HG03457 (cell line): ENCODE data around the gene DYNC2H1.
"Not testable (repeated sequence)": the region's sequence is repeated elsewhere in the genome, so short reads cannot be mapped to it uniquely, and the experiment has no call there.

Experiments
- ATAC-seq: cut with Tn5 transposase; IDR thresholded peaks from one replicate; pipeline ENCODE4 v1.9.1; 2021; ENCODE audit warnings: moderate number of reproducible peaks; ENCODE audit not compliant: unreplicated experiment

Gene DYNC2H1

DNA sequence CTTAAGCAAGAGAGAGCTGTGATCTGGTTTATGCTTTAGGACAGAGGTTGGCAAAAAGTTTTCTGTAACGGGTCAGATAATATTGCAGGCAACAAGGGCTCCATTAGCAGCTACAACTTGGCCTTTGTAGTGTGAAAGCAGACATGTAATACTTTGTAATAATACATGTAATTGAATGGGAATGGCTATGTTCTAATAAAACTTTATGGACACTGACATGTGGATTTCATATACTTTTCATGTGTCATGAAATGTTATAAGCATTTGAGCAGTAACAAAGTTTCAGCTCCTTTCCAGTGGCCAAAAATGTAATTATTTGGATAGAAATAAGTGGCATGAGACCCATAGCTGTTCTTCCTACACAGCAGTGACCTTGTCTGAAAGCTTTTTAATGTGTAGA, 3.1 kb downstream of the DYNC2H1 start:
- no peak for ATAC-seq

DNA sequence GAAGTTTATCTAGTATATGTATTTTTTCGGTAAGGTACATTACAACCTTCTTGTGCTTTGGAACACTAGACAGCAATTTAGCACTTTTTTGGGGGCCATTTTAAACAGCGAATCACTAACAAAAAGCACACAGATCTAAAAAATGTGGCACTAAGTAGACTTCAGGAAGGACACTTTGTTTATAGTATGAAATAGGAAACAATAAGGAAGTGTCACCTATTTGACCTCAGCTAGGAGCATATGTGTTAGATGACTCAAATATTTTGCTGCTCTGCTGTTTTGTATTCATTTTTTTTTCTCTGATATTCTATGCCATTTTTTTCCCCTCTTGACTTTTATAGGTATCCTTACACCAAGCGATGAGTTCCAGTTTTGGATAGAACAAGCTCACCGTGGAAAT, 5.6 kb downstream of the DYNC2H1 start:
- no peak for ATAC-seq

DNA sequence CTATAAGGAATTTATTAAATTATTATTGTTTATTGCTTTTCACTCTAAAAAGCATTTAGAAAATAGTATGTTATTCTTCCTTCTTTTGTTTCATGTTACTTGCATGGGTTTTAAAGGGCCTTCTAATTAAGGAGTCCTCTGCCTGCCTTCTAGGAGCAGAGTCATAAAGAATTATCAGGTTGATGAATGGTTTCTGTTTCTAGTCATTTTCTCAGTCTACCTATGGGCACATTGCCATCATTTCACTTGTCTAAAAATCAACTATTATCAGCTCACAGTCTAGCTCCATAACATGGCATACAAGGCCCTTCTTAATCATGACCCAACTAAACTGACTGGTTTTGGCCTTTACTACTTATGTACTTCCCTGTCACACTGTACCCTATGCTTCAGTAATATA, 16.2 kb downstream of the DYNC2H1 start:
- no peak for ATAC-seq

DNA sequence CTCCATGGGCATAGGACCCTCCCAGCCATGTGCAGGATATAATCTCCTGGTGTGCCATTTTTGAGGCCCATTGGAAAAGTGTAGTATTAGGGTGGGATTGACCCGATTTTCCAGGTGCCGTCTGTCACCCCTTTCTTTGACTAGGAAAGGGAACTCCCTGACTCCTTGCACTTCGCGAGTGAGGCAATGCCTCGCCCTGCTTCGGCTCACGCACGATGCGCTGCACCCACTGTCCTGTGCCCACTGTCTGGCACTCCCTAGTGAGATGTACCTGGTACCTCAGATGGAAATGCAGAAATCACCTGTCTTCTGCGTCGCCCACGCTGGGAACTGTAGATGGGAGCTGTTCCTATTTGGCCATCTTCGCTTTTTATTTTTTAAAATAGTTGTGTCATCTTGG, 32.8 kb downstream of the DYNC2H1 start:
- not testable (repeated sequence) for ATAC-seq

DNA sequence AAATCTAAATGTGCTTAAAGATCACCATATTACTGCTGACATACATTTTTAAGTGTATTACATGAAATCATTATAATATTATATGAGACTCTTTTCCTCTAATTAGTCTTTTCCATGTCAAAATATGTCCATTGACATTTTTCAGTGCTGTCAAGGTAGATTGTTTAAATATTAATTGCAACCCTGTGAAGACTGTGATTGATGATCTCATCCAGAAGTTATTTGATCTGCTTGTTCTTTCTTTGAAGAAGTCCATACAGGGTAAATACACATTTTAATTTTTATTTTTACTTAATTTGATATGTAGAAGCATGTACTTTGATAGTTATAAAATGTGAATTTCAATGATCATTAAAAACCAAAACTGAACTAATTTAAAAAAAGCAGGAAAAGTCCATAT, 38.4 kb downstream of the DYNC2H1 start:
- ATAC-seq, result no peak

DNA sequence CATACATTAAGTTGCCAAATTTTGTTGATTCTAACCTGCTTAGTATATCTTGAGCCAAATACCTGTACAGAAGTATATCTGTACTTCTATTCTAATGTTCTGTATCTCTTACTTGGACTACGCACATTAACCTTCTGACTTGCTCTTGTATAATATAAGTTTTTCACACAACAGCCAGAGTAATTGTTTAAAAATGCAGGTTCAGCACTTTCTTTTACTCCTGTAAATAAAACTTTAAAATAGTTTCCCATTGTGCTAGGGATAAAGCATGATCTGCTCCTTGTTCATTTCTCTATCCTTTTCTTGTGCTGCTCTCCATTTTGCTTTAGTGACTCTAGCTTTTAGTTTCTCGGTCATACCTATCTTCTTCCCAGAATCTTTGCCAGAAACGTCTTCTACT, 48.3 kb downstream of the DYNC2H1 start:
- ATAC-seq, result no peak

DNA sequence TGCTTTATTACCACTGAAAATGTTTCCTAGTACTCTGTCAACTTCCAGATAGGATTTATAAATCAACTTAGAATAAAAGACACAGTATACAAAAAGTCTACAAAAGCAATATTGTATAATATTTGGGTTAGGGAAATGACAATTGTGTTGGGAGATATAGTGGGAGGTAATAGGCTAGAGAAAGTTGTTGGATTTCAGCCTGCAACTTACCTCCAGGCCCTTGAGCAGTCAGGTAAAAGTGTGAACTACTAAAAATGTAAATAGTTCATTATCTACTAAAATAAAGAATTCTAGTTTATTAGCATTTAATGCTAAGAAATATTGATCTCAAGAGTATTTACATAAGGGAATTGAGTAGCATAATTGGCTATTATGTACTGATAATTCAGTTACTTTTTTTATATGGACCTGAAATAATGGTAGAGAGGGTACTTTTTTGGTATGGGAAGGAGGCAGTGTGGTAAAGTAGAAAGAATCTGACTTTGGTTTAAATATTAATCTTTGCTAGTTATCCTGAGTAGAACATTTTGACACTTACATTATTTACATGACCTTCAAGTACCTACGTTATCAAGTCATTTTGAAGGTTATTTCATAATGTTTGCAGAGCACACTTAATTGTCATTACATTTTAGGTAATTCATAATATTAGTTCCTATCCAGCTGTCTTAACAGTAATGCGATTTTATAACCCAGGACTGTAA, 55.0 kb downstream of the DYNC2H1 start:
- no peak for ATAC-seq

DNA sequence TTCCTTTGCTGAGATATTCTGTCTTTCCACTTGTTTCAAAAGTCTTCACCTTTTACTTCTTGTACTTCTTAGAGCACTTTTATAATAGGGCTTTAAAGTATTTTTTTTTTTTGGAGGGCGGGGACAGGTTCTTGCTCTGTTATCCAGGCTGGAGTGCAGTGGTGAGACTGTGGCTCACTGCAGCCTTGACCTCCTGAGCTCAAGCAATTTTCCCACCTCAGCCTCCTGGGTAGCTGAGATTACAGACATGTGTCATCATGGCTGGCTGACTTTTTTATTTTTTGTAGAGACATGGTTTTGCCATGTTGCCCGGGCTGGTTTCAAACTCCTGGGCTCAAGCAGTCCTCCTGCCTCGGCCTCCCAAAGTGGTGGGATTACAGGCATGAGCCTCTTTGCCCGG, 57.9 kb downstream of the DYNC2H1 start:
- no peak for ATAC-seq

DNA sequence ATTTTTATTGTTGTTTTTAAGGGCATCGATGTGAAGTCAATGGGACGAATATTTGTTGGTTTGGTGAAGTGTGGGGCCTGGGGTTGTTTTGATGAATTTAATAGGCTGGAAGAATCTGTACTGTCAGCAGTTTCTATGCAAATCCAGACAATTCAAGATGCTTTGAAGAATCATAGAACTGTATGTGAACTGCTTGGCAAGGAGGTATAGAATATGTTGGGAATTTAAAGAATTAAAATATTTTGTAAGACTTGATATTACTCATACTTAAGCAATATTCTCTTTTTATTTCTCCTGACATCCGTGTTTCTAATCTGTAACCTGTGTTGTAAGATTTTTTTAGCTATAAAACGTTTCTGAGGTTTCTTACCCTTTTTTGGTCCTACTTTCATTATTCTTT, 61.6 kb downstream of the DYNC2H1 start:
- no peak for ATAC-seq

DNA sequence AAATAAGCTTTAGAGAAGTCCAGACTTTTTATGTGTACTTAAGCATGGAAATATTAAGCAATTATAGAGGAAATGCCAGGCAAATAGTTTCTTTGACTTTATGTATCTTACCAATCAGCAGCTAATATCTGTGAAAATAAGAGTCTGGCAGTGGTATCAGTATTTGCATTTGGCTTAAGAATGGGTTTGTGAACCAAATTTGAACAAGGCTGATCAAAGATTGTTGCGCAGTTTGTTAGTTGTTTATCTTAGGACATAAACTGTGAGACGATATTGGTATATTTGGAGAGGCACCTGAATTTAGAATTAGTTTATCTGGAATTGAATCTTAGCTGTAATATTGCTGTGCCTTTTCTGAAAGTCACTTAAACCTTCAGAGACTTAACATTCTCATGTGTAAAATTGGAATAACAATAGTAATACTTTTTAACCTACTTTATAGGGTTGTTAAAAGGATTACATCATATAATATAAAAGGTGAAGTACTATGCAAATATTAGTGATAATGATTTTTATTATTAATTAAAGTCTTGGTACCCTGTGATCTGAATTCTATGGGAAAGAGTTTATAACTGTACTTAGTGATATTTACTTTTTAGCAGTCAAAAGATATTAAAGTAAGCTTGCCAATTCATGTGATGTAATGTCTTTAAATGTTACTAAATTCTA, 66.4 kb downstream of the DYNC2H1 start:
- ATAC-seq, result no peak

DNA sequence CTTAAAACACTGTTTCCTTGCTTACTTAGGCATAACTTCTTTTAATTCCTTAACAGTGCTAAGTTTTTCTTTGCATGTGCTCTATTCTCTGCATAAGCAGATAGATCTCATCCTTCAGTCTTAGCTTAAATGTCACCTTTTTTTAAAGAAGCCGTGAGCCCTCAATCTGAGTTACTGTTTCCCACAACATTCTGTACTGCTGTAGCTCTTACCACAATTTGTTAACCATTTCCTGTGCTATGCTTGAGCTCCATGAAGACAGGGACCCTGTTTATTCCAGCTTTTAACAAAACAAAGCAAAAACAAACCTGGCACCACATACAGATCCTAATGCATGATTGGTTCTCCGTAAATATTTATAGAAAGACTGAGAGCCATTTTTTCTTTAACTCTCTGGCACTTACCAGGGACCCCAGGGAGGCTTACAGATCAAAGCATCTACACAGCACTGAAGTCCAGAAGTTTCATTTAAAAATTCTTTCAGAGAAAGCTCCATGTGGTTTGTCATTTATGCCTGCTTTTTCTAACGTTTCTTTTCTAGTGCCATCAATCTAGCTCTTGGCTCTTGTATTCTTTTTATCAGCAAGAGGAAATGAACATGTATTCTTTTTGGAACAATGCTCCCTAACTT, 74.9 kb downstream of the DYNC2H1 start:
- ATAC-seq, result no peak

DNA sequence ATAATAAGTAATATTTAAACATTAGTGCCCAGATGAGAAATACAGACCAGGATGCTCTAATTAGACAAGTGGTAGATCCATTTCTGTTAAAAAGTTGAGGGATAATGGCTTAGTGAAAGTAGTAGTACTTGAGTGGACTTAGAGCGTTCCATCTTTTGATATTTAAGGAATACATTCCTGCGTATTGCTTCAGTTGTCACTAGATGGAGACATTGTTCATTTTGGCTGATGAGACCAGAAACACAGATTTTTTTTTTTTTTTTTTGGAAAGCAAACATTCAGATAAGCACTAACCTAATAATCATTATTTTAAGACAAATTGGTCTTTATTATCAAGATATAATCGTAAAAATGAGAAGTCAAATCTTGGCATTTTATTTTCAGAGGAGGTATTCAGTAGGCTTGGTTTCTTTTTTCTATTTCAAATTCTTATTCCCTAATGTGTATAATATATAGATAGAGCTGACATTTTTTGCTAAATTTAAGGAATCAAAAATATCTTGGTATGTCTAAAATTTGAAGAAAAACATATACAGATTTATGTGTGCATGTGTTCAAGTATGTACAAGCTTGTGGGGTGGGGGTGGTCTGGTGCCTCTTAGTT, 92.9 kb downstream of the DYNC2H1 start:
- no peak for ATAC-seq

DNA sequence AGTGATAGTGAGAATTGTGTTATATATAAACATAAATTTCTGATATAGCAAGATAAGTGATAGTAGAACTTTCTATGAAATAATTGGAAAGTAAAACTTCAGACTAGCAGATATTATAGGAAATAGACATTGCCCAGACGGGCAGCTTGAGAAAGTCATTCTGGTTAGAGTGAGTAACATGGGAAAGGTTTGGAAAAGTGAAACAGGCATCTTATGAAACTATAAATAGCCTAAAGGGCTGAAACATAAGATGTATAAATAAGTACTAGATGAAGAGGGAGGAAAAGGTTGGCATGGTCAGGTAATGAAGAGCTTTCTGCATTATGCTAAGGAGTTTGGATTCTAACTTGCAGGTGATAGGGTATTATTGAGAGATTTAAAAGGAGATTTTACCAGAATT, 101.3 kb downstream of the DYNC2H1 start:
- no peak for ATAC-seq

DNA sequence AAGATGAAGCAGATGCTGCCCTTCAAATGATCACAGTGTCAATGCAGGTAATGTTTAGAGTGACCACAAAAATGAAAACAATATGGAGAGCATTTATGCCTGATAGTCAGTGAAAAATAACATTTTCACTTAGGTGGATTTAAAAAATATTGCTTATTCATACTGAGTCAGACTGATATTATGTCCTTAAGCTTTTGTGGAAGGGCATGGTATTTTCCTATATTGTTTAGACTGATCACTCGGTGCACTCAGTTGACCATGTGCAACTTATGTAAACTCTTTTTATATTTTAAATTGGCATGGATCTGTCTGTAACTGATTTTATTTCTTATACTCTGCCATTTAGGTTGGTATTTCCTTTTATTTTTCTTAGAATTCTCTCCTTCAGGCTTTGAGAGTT, 106.6 kb downstream of the DYNC2H1 start:
- no peak for ATAC-seq

DNA sequence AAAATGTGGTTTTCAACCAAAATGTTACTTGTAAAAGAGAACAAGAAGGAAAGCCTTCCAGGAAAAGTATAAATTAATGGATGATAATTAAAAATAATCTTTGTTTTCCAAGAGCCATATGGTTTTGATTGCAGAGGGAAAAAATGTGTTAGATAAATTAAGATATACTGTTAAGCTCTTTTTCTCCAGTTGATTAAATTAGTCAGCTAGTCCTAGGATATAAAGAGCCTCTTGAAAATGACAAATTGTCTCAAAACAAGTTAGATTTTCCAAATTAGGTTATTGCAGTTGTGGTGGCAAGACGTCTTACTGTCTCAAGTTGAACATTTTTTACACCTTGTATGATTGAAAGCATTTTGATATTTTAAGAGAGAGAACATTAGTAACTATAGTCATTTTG, 110.9 kb downstream of the DYNC2H1 start:
- ATAC-seq, result no peak

DNA sequence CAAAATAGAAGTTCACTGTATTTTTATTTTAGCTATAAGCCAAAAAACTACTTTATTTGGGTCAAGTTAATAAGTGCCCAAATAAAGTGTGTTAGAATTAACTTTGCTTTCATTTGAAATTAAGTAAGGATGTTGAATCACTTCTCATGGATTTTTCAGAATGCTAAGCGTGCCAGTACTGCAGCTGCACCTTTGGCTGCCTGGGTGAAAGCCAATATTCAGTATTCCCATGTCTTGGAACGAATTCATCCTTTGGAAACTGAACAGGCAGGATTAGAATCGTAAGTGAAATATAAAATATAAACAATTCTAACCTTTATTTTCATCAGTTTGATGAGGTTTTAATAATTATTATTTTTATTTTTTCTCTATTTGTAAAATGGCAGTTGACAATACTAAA, 113.6 kb downstream of the DYNC2H1 start:
- no peak for ATAC-seq

DNA sequence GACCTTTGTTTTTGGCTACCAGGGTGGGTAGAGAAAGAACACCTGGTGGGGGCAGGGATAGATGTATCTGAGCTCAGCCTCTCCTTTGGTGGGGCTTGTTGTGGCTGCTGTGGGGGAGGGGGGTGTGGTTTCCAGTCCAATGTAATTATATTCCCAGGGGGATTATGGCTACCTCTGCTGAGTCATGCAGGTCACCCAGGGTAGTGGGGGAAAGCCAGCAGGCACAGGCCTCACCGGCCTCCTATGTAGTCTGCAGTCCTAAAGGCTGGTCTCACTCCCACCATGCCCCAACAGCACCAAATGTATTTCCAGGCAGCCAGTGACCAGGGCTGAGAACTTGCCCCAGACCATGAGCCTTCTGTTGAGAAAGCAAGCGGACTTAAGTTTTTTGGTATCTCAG, 119.6 kb downstream of the DYNC2H1 start:
- no peak for ATAC-seq

DNA sequence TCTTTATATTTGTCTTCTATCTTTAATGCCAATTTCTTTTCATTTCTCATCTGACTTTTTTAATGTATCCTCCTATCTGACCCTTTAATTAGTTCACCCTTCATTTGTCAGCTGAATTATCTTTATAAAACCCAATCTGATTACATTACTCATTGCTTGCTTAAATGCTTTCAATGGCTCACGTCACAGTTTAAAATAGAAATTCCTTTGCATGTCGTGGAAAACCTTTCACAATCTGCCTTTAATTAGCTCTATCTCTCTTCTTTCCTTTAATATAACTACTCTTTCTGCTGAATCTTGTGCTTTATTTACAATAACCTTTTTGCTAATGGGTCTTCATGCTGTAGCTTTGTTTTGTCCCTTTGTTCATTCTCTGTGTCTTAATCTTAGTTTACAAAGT, 125.7 kb downstream of the DYNC2H1 start:
- no peak for ATAC-seq

DNA sequence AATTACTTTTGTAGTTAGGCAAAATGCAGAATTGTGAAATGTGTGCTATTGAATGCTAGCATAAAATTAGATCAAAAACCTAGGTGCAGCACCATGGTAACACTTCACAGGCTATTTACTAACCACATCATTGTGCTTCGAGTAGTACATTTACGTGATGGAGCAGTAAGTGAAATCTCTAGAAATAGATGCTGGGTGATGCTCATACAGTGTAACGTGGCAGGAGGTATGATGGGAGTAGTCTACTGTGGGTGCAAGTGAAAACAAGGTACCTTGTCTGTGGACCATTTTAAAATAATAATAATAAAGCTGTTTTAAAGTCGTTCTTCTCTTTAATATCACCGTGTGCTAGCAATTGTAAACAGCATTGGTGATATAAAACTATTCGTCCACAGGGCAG, 132.3 kb downstream of the DYNC2H1 start:
- no peak for ATAC-seq

DNA sequence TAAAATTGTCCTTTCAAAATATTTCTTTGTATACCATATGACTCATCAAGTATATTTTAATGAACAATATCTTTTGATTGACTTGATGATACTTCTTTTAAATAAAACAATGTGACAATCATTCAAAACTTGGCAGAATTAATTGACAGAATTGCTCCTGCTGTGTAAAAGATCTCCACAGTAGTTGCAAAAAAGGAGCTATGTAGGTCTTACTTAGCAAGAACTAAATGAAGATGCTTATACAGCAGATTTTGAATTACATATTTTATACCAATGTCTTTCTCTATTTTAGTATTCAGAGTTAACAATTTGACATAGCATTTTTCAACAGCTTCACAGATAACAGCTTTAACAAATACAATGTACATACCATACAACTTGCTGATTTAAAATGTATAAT, 144.9 kb downstream of the DYNC2H1 start:
- ATAC-seq, result no peak

DNA sequence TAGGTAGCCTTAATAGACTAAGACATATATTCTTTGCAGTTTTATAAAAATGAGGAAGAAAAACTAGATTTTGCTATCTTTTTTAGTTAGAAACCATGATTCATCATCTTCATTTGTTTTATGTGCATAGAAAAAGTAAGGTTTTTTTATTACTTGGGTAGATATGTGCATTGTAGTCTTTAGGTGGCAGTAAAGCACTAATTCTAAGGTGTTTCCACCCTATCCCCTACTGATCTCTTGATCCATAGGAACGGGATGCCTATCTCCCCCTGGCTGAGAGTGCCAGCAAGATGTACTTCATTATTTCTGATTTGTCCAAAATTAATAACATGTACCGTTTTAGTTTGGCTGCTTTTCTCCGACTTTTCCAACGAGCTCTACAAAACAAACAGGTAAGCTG, 148.1 kb downstream of the DYNC2H1 start:
- ATAC-seq, result no peak
